GM12878 (cell line): ENCODE measurements around the gene ARHGAP26. TPM values are rescaled to one million over a fixed set of nuclear protein-coding genes. Genes with fewer than 3 reads are reported as not detected.
A peak's percentile ranks its signal among the peaks of the same experiment; 100 is the strongest.

Experiments
- ATAC-seq: fragments of 200-7000 bp; cut with Tn5 transposase; 3 replicates; pipeline ENCODE4 v1.9.1; 2020; ENCODE audit warnings: mild to moderate bottlenecking, moderate library complexity
- BruUV-seq: library from RNA; stranded (reverse); fragments of 400-500 nt; replicated peaks from 2 replicates; lab custom pipeline; 2021; lab: Mats Ljungman, UMichigan
- CTCF ChIA-PET: fragments of 300-600 bp; sonication (Branson Sonifier 250); formaldehyde crosslinking; extraction: SDS; loops from one replicate; lab custom pipeline; 2021; ENCODE audit warnings: inconsistent platforms; lab: Yijun Ruan, JAX
- POLR2A ChIA-PET: fragments of 350-600 bp; formaldehyde crosslinking; extraction: SDS; loops from one replicate; lab custom pipeline; 2021; ENCODE audit warnings: inconsistent platforms; lab: Charles Lee
- RAD21 ChIA-PET: fragments of 300-600 bp; sonication (Branson Sonifier 250); formaldehyde crosslinking; loops from one replicate; lab custom pipeline; 2023; ENCODE audit warnings: antibody characterized with exemption; ENCODE audit not compliant: unreplicated experiment; lab: Charles Lee
- SMC1A ChIA-PET: fragments of 300-600 bp; sonication (Branson Sonifier 250); formaldehyde crosslinking; loops from one replicate; lab custom pipeline; 2023; ENCODE audit not compliant: unreplicated experiment, uncharacterized antibody; lab: Charles Lee
- DNase-seq: peaks from one replicate; pipeline ENCODE4 v3.0.0-alpha.2; 2011; ENCODE audit warnings: low read depth, low spot score
- FAIRE-seq: peaks from 3 replicates; lab custom pipeline; 2011; peaks lifted over from hg19 to GRCh38; lab: Jason Lieb, UNC
- H2AFZ ChIP-seq: 2 replicates; pipeline ENCODE4 v1.6.0; 2011; ENCODE audit warnings: low read depth, low read length, control low read depth; ENCODE audit not compliant: control insufficient read depth
- H3K27ac ChIP-seq: 2 replicates; pipeline ENCODE4 v1.5.1; 2011; ENCODE audit warnings: control low read depth; ENCODE audit not compliant: control insufficient read depth, insufficient read depth
- H3K27me3 ChIP-seq, 2 experiments: replicated peaks in 1 of 2; 2 replicates each; pipeline versions ENCODE4 v1.6.0 to v1.6.1; 2011; ENCODE audit warnings: low read length in 1 of 2; ENCODE audit not compliant: control insufficient read depth in 2 of 2, insufficient read depth in 2 of 2
- H3K36me3 ChIP-seq, 2 experiments: 2 replicates each; pipeline ENCODE4 v1.5.1; 2011; ENCODE audit warnings: low read length in 1 of 2; ENCODE audit not compliant: control insufficient read depth in 2 of 2, insufficient read depth in 2 of 2
- H3K4me1 ChIP-seq: 2 replicates; pipeline ENCODE4 v1.6.1; 2011; ENCODE audit warnings: mild to moderate bottlenecking, low read length, moderate library complexity, mixed read lengths; ENCODE audit not compliant: control insufficient read depth, insufficient read depth
- H3K4me2 ChIP-seq: 2 replicates; pipeline ENCODE4 v1.6.0; 2011; ENCODE audit warnings: control low read depth; ENCODE audit not compliant: control insufficient read depth, insufficient read depth
- H3K4me3 ChIP-seq: fragments of 200-600 bp; sonication (generic); 2 replicates; pipeline ENCODE4 v1.5.1; 2016
- H3K79me2 ChIP-seq: 2 replicates; pipeline ENCODE4 v1.6.0; 2011; ENCODE audit warnings: low read length; ENCODE audit not compliant: control insufficient read depth, insufficient read depth
- H3K9ac ChIP-seq: 2 replicates; pipeline ENCODE4 v1.8.0; 2011; ENCODE audit warnings: low read length, control low read depth, mixed read lengths; ENCODE audit not compliant: control insufficient read depth, insufficient read depth
- H3K9me3 ChIP-seq: replicated peaks from 3 replicates; pipeline ENCODE4 v1.5.1; 2011; ENCODE audit warnings: mild to moderate bottlenecking, low read length; ENCODE audit not compliant: control insufficient read depth, insufficient read depth
- H4K20me1 ChIP-seq: 2 replicates; pipeline ENCODE4 v1.6.0; 2011; ENCODE audit not compliant: control insufficient read depth, insufficient read depth
- BACH1 ChIP-seq: fragments of 450-650 bp; IDR thresholded peaks from 2 replicates; pipeline ENCODE4 v1.6.1; 2017; ENCODE audit warnings: mild to moderate bottlenecking, borderline replicate concordance
- BHLHE40 ChIP-seq, 2 experiments: fragments of 450-650 bp in 1 of 2; IDR thresholded peaks; 2 replicates each; pipeline ENCODE4 v1.6.1; 2011 to 2017; ENCODE audit warnings: low read depth in 2 of 2, borderline replicate concordance in 1 of 2, improper control_type of control experiment in 1 of 2, low read length in 1 of 2, mild to moderate bottlenecking in 1 of 2
- CEBPB ChIP-seq, 2 experiments: fragments of 150-350 bp in 1 of 2; IDR thresholded peaks; 2 replicates each; pipeline ENCODE4 v1.6.1; 2012 to 2014; ENCODE audit warnings: low read depth in 2 of 2, low read length in 2 of 2, borderline replicate concordance in 1 of 2, inconsistent platforms in 1 of 2
- CHD1 ChIP-seq: IDR thresholded peaks from 2 replicates; pipeline ENCODE4 v1.6.1; 2012; ENCODE audit warnings: low read depth, low read length, improper control_type of control experiment
- IRF4 ChIP-seq: IDR thresholded peaks from 2 replicates; pipeline ENCODE4 v1.6.1; 2011; ENCODE audit warnings: low read depth, low read length
- MAX ChIP-seq: IDR thresholded peaks from 2 replicates; pipeline ENCODE4 v1.6.1; 2012; ENCODE audit warnings: low read depth, low read length, improper control_type of control experiment
- NBN ChIP-seq: fragments of 450-650 bp; IDR thresholded peaks from 2 replicates; pipeline ENCODE4 v1.6.1; 2016
- NFYB ChIP-seq: IDR thresholded peaks from 2 replicates; pipeline ENCODE4 v1.6.1; 2011; ENCODE audit warnings: low read depth, mild to moderate bottlenecking, low read length, improper control_type of control experiment, moderate library complexity; ENCODE audit not compliant: insufficient read depth
- USF2 ChIP-seq: IDR thresholded peaks from 2 replicates; pipeline ENCODE4 v1.6.1; 2011; ENCODE audit warnings: low read depth, low read length, improper control_type of control experiment, borderline replicate concordance
- ZBTB33 ChIP-seq: fragments of 450-650 bp; IDR thresholded peaks from 2 replicates; pipeline ENCODE4 v1.6.1; 2017; ENCODE audit warnings: mild to moderate bottlenecking
- WGBS: methylation state at CpG from one replicate; pipeline ENCODE4 v1.1.6; 2016; ENCODE audit warnings: low lambda C conversion rate; ENCODE audit not compliant: insufficient replicate concordance, insufficient coverage; ENCODE audit errors: missing lambda C conversion rate; 5-methylcytosine and 5-hydroxymethylcytosine counted together
- in situ Hi-C: fragments of 300-500 bp; cut with MboI; formaldehyde crosslinking; loops from 9 replicates; pipeline ENCODE4 v1.14.3; 2018; ENCODE audit warnings: mixed read lengths
- intact Hi-C: fragments of 100-400 bp; cut with micrococcal nuclease; formaldehyde crosslinking; loops from one replicate; pipeline ENCODE4 v1.14.2; 2022; ENCODE audit not compliant: unreplicated experiment
- polyA plus RNA-seq, 11 experiments: library from polyadenylated mRNA; depleted of rRNA in 4 of 11; unstranded in 6 of 11; stranded (reverse) in 5 of 11; fragments of >200 nt; fragmentation: Nextera tagmentation in 4 of 11; fragmentation: Illumina TruSeq in 1 of 11; extraction: Ambion mirVana in 4 of 11; extraction: Trizol in 1 of 11; gene quantifications; 1 replicate in 1 of 11; 2 replicates in 10 of 11; pipeline versions ENCODE4 v1.2.1 to v1.2.3, GENCODE V29; 2011 to 2016; ENCODE audit warnings: inconsistent platforms in 2 of 11, missing spikeins in 2 of 11, low read depth in 1 of 11
- total RNA-seq, 4 experiments: library from RNA; depleted of rRNA in 3 of 4; stranded (reverse); fragments of >200 nt in 3 of 4; fragmentation: Illumina TruSeq in 1 of 4; extraction: Trizol in 1 of 4; gene quantifications; 2 replicates each; pipeline versions ENCODE4 v1.2.1 to v1.2.3, GENCODE V29; 2013 to 2021

The ARHGAP26 gene
- total and polyA plus RNA-seq, 10 of the 15 experiments (the other 5 are each of a cell fraction or from before 2014, with no cell fraction given), result 9.4 to 41.5 (median 19.3) TPM

GRCh38 chr5:142904416-142904815 is 134.2 kb downstream of the ARHGAP26 start (continued):
- TF ChIP-seq NBN (no peak), BACH1 (no peak), IRF4 (no peak), CHD1 (no peak)

- intact Hi-C loops (no loop called here), in situ Hi-C loops (no loop called here)
- ATAC-seq (no peak), DNase-seq (no peak), FAIRE-seq (no peak)
- ChIA-PET POLR2A (no interaction called here), RAD21 (no interaction called here), CTCF (interaction anchor here (1.3 kb wide), 1 partner anchor 17 kb away, joined by 3 read pairs; no protein-coding TSS in a partner anchor), SMC1A (interaction anchor here (1.3 to 1.5 kb wide), 2 partner anchors 8 to 26 kb away, joined by 3 to 4 read pairs; no protein-coding TSS in a partner anchor)
- Histone ChIP-seq H3K27ac (no peak overlapping the region), H3K9ac (no peak overlapping the region), H3K4me2 (no peak overlapping the region), H3K27me3 (no peaks in the 10 kb centered on the region), H3K36me3 (no peaks in the 10 kb centered on the region), H3K4me3 (no peak overlapping the region), H3K9me3 (no peaks in the 10 kb centered on the region), H3K4me1 (no peaks in the 10 kb centered on the region), H2AFZ (no peak overlapping the region), H3K79me2 (no peaks in the 10 kb centered on the region), H4K20me1 (no peaks in the 10 kb centered on the region)
- BruUV-seq, result no TSS peak
- 75% methylated on average over 2 of the region's 2 CpGs for WGBS
- TF ChIP-seq MAX (no peak), NFYB (no peak), ZBTB33 (no peak), CEBPB (IDR thresholded peaks at IDR 0.05; ENCODE audit: borderline replicate concordance in 1 of 2, low read depth in 2 of 2, low read length in 2 of 2) (no peak), BHLHE40 (IDR thresholded peaks at IDR 0.05; ENCODE audit: borderline replicate concordance in 1 of 2, low read depth in 2 of 2, low read length in 1 of 2) (peak in 1 of 2 experiments; percentile 18; a peak in 1 of 4 replicates), USF2 (no peak)
Measured at GRCh38 chr5:142905348-142905747, 135.2 kb downstream of the ARHGAP26 start.
